ENCODE data around the gene DMKN. TPM values are rescaled to one million over a fixed set of nuclear protein-coding genes. Genes with fewer than 3 reads are reported as not detected.
"Not testable (repeated sequence)": the region's sequence is repeated elsewhere in the genome, so short reads cannot be mapped to it uniquely, and the experiment has no call there.

Gene DMKN
- total RNA-seq, 1 experiment from 2014 or later, result 5.6 TPM

DNA sequence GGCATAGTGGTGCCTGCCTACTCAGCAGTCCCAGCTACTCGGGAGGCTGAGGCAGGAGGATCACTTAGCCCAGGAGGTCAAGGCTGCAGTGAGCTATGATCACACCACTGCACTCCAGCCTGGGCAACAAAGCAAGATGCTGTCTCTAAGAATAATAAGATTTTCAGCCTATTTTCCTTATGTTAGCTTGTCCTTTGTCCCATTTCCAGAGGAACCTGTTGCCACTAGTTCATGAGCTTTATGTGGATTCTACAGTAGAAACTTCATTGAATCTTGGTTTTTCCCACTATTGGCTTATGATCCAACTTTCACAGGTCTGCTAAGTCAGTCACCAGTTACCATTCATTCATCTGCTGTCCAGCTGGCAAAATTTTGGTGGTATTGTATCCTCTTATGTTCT is 47.2 kb downstream of the DMKN start:
- H3K4me1 ChIP-seq (ENCODE audit: control insufficient read depth, insufficient read depth, low read length), result no peaks in the 10 kb centered on the region
- ATAC-seq (no peak), DNase-seq (ENCODE audit: low read depth, low spot score) (no peak)
- H3K4me3 ChIP-seq (ENCODE audit: low read depth in 2 of 2, low read length in 2 of 2), result no peak overlapping the region
- no peaks in the 10 kb centered on the region for H3K36me3 ChIP-seq (ENCODE audit: control insufficient read depth, insufficient read depth, low read length)
- no peak overlapping the region for H3K27ac ChIP-seq (ENCODE audit: low read length)
- TF ChIP-seq SIN3A (IDR thresholded peaks at IDR 0.05; ENCODE audit: borderline replicate concordance, insufficient read depth, low read depth, low read length), result no peak
- TF ChIP-seq, protein P1, sequence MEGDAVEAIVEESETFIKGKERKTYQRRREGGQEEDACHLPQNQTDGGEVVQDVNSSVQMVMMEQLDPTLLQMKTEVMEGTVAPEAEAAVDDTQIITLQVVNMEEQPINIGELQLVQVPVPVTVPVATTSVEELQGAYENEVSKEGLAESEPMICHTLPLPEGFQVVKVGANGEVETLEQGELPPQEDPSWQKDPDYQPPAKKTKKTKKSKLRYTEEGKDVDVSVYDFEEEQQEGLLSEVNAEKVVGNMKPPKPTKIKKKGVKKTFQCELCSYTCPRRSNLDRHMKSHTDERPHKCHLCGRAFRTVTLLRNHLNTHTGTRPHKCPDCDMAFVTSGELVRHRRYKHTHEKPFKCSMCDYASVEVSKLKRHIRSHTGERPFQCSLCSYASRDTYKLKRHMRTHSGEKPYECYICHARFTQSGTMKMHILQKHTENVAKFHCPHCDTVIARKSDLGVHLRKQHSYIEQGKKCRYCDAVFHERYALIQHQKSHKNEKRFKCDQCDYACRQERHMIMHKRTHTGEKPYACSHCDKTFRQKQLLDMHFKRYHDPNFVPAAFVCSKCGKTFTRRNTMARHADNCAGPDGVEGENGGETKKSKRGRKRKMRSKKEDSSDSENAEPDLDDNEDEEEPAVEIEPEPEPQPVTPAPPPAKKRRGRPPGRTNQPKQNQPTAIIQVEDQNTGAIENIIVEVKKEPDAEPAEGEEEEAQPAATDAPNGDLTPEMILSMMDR (IDR thresholded peaks at IDR 0.05), result no peak
- TF ChIP-seq, protein P2, sequence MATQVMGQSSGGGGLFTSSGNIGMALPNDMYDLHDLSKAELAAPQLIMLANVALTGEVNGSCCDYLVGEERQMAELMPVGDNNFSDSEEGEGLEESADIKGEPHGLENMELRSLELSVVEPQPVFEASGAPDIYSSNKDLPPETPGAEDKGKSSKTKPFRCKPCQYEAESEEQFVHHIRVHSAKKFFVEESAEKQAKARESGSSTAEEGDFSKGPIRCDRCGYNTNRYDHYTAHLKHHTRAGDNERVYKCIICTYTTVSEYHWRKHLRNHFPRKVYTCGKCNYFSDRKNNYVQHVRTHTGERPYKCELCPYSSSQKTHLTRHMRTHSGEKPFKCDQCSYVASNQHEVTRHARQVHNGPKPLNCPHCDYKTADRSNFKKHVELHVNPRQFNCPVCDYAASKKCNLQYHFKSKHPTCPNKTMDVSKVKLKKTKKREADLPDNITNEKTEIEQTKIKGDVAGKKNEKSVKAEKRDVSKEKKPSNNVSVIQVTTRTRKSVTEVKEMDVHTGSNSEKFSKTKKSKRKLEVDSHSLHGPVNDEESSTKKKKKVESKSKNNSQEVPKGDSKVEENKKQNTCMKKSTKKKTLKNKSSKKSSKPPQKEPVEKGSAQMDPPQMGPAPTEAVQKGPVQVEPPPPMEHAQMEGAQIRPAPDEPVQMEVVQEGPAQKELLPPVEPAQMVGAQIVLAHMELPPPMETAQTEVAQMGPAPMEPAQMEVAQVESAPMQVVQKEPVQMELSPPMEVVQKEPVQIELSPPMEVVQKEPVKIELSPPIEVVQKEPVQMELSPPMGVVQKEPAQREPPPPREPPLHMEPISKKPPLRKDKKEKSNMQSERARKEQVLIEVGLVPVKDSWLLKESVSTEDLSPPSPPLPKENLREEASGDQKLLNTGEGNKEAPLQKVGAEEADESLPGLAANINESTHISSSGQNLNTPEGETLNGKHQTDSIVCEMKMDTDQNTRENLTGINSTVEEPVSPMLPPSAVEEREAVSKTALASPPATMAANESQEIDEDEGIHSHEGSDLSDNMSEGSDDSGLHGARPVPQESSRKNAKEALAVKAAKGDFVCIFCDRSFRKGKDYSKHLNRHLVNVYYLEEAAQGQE (IDR thresholded peaks at IDR 0.05; ENCODE audit: insufficient read depth in 1 of 2, low read depth in 2 of 2, low read length in 1 of 2), result no peak
- TF ChIP-seq POLR2AphosphoS5 (IDR thresholded peaks at IDR 0.05; ENCODE audit: low read depth, low read length), result no peak
- TF ChIP-seq TCF7L2 (IDR thresholded peaks at IDR 0.05; ENCODE audit: low read depth, low read length), result no peak
- in situ Hi-C loops (cut with HindIII; ENCODE audit: low pct_unique_long_range_greater_than_20kb, low sequenced_read_pairs), result no loop called here
- ChIA-PET CTCF (no interaction called here), POLR2A (no interaction called here)
- no peaks in the 10 kb centered on the region for H3K9me3 ChIP-seq (ENCODE audit: control insufficient read depth, insufficient read depth, low read depth, low read length)
- intact Hi-C loops (cut with micrococcal nuclease; ENCODE audit: unreplicated experiment), result no loop called here
- no TSS peak for BruUV-seq (replicated peaks)
- H3K27me3 ChIP-seq (ENCODE audit: control insufficient read depth, insufficient read depth, low read length), result peaks cover 8% of the 10 kb centered on the region; the same call in 1 of the 2 replicates

DNA sequence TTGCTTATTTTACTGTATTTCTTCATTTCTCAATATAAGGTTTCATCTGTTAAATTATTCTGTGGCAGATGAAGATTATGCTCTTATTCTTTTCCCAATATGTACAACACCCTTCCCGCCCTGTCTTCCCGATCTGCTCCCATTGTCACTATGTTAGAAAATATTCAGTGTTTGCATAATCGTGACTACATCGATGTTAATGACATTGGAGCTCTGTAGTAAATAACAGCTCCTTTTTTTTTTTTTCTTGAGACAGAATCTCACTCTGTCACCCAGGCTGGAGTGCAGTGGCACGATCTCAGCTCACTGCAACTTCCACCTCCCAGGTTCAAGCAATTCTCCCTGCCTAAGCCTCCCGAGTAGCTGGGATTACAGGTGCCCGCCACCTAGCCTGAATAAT is 50.5 kb downstream of the DMKN start:
- CTCF ChIA-PET; ATAC-seq; H3K27me3 ChIP-seq (ENCODE audit: control insufficient read depth, insufficient read depth, low read length); BruUV-seq (replicated peaks); DNase-seq (ENCODE audit: low read depth, low spot score); H3K4me1 ChIP-seq (ENCODE audit: control insufficient read depth, insufficient read depth, low read length); H3K27ac ChIP-seq (ENCODE audit: low read length); H3K36me3 ChIP-seq (ENCODE audit: control insufficient read depth, insufficient read depth, low read length); in situ Hi-C loops (cut with HindIII; ENCODE audit: low pct_unique_long_range_greater_than_20kb, low sequenced_read_pairs); intact Hi-C loops (cut with micrococcal nuclease; ENCODE audit: unreplicated experiment); H3K9me3 ChIP-seq (ENCODE audit: control insufficient read depth, insufficient read depth, low read depth, low read length); H3K4me3 ChIP-seq (ENCODE audit: low read depth in 2 of 2, low read length in 2 of 2); POLR2A ChIA-PET: not testable (repeated sequence)

GRCh38 chr19:35462476-35462953 is 50.9 kb downstream of the DMKN start:
- in situ Hi-C loops (cut with HindIII; ENCODE audit: low pct_unique_long_range_greater_than_20kb, low sequenced_read_pairs), result no loop called here
- CTCF ChIA-PET, result no interaction called here
- no peaks in the 10 kb centered on the region for H3K36me3 ChIP-seq (ENCODE audit: control insufficient read depth, insufficient read depth, low read length)
- no TSS peak for BruUV-seq (replicated peaks)
- TF ChIP-seq, protein P2 (IDR thresholded peaks at IDR 0.05; ENCODE audit: insufficient read depth in 1 of 2, low read depth in 2 of 2, low read length in 1 of 2), result no peak
- TF ChIP-seq POLR2AphosphoS5 (IDR thresholded peaks at IDR 0.05; ENCODE audit: low read depth, low read length) (no peak), TCF7L2 (IDR thresholded peaks at IDR 0.05; ENCODE audit: low read depth, low read length) (no peak)
- DNase-seq (ENCODE audit: low read depth, low spot score) (no peak), ATAC-seq (no peak)
- no peak overlapping the region for H3K27ac ChIP-seq (ENCODE audit: low read length)
- no peak overlapping the region for H3K4me3 ChIP-seq (ENCODE audit: low read depth in 2 of 2, low read length in 2 of 2)
- H3K4me1 ChIP-seq (ENCODE audit: control insufficient read depth, insufficient read depth, low read length), result no peaks in the 10 kb centered on the region
- H3K9me3 ChIP-seq (ENCODE audit: control insufficient read depth, insufficient read depth, low read depth, low read length), result no peaks in the 10 kb centered on the region
- intact Hi-C loops (cut with micrococcal nuclease; ENCODE audit: unreplicated experiment), result no loop called here
- POLR2A ChIA-PET, result no interaction called here
- peaks cover 3% of the 10 kb centered on the region; the same call in 1 of the 2 replicates for H3K27me3 ChIP-seq (ENCODE audit: control insufficient read depth, insufficient read depth, low read length)

- in situ Hi-C loops (cut with HindIII; ENCODE audit: low pct_unique_long_range_greater_than_20kb, low sequenced_read_pairs); BruUV-seq (replicated peaks): not testable (repeated sequence)
Measured at GRCh38 chr19:35461788-35462187, 51.7 kb downstream of the DMKN start.

More at GRCh38 chr19:35461788-35462187, 51.7 kb downstream of the DMKN start:
- H3K4me1 ChIP-seq (ENCODE audit: control insufficient read depth, insufficient read depth, low read length); CTCF ChIA-PET; DNase-seq (ENCODE audit: low read depth, low spot score); intact Hi-C loops (cut with micrococcal nuclease; ENCODE audit: unreplicated experiment); ATAC-seq; H3K27ac ChIP-seq (ENCODE audit: low read length); H3K9me3 ChIP-seq (ENCODE audit: control insufficient read depth, insufficient read depth, low read depth, low read length); POLR2A ChIA-PET; H3K36me3 ChIP-seq (ENCODE audit: control insufficient read depth, insufficient read depth, low read length); H3K4me3 ChIP-seq (ENCODE audit: low read depth in 2 of 2, low read length in 2 of 2); H3K27me3 ChIP-seq (ENCODE audit: control insufficient read depth, insufficient read depth, low read length): not testable (repeated sequence)

Measured in Panc1 (cell line).